IMR-90 (cell line): Measurements from ENCODE around the gene C8A. TPM values are rescaled to one million over a fixed set of nuclear protein-coding genes. Genes with fewer than 3 reads are reported as not detected.

Source experiments
- ATAC-seq: fragments of 200-7000 bp; cut with Tn5 transposase; 2 replicates; pipeline ENCODE4 v1.9.1; 2020; ENCODE audit warnings: low read depth, mild to moderate bottlenecking, moderate library complexity
- BruUV-seq: library from RNA; stranded (reverse); fragments of 400-500 nt; replicated peaks from 2 replicates; lab custom pipeline; 2021; lab: Mats Ljungman, UMichigan
- CTCF ChIA-PET: fragments of 300-600 bp; formaldehyde crosslinking; extraction: SDS; loops from one replicate; lab custom pipeline; 2021; ENCODE audit warnings: antibody characterized with exemption; lab: Yijun Ruan, JAX
- POLR2A ChIA-PET: fragments of 300-600 bp; sonication (Branson Sonifier 250); formaldehyde crosslinking; loops from one replicate; lab custom pipeline; 2022; ENCODE audit warnings: antibody characterized with exemption; ENCODE audit not compliant: unreplicated experiment; lab: Charles Lee
- DNase-seq: peaks from one replicate; pipeline ENCODE4 v3.0.0; 2013
- H2AFZ ChIP-seq: replicated peaks from 2 replicates; pipeline ENCODE3; 2013; ENCODE audit warnings: low read length, mild to moderate bottlenecking; ENCODE audit not compliant: poor library complexity
- H2AK5ac ChIP-seq: 2 replicates; pipeline ENCODE4 v1.6.1; 2013; ENCODE audit warnings: low read depth, low read length, inconsistent platforms
- H2AK9ac ChIP-seq: replicated peaks from 2 replicates; pipeline ENCODE3; 2013; ENCODE audit warnings: mild to moderate bottlenecking, low read depth, low read length, moderate library complexity; ENCODE audit not compliant: poor library complexity
- H2BK120ac ChIP-seq: 2 replicates; pipeline ENCODE4 v1.6.1; 2013; ENCODE audit warnings: low read depth, low read length, inconsistent platforms
- H2BK15ac ChIP-seq: 3 replicates; pipeline ENCODE4 v1.6.1; 2013; ENCODE audit warnings: low read depth, low read length, inconsistent platforms
- H2BK20ac ChIP-seq: 2 replicates; pipeline ENCODE4 v1.6.1; 2013; ENCODE audit warnings: low read depth, mild to moderate bottlenecking, inconsistent platforms, low read length, moderate library complexity
- H2BK5ac ChIP-seq: 2 replicates; pipeline ENCODE4 v1.6.1; 2013; ENCODE audit warnings: mild to moderate bottlenecking, low read depth, low read length, inconsistent platforms; ENCODE audit not compliant: poor library complexity, severe bottlenecking
- H3K14ac ChIP-seq: replicated peaks from 2 replicates; pipeline ENCODE4 v1.6.1; 2013; ENCODE audit warnings: low read depth, low read length, inconsistent platforms
- H3K18ac ChIP-seq: 2 replicates; pipeline ENCODE4 v1.6.1; 2013; ENCODE audit warnings: low read depth, low read length, control low read depth
- H3K23ac ChIP-seq: 2 replicates; pipeline ENCODE4 v1.6.1; 2013; ENCODE audit warnings: low read depth, low read length, inconsistent platforms
- H3K27ac ChIP-seq: 2 replicates; pipeline ENCODE4 v1.5.1; 2013; ENCODE audit warnings: mild to moderate bottlenecking, control low read depth, low read length; ENCODE audit not compliant: insufficient read depth
- H3K27me3 ChIP-seq: 2 replicates; pipeline ENCODE4 v1.6.1; 2013; ENCODE audit warnings: low read length; ENCODE audit not compliant: control insufficient read depth, insufficient read depth
- H3K36me3 ChIP-seq: 2 replicates; pipeline ENCODE4 v1.6.1; 2013; ENCODE audit warnings: low read length, mixed read lengths; ENCODE audit not compliant: control insufficient read depth, insufficient read depth
- H3K4ac ChIP-seq: 2 replicates; pipeline ENCODE4 v1.6.1; 2013; ENCODE audit warnings: low read depth, low read length, inconsistent platforms
- H3K4me1 ChIP-seq: 2 replicates; pipeline ENCODE4 v1.6.1; 2013; ENCODE audit warnings: low read length, mixed read lengths; ENCODE audit not compliant: control insufficient read depth, insufficient read depth
- H3K4me2 ChIP-seq: 2 replicates; pipeline ENCODE4 v1.6.1; 2013; ENCODE audit warnings: low read depth, mild to moderate bottlenecking, control low read depth, low read length, moderate library complexity
- H3K4me3 ChIP-seq: 2 replicates; pipeline ENCODE4 v1.5.1; 2013; ENCODE audit warnings: low read depth, mild to moderate bottlenecking, control low read depth, low read length, moderate library complexity; ENCODE audit not compliant: insufficient read depth
- H3K56ac ChIP-seq: 2 replicates; pipeline ENCODE4 v1.6.1; 2013; ENCODE audit warnings: low read length, inconsistent platforms; ENCODE audit not compliant: insufficient read depth; ENCODE audit errors: extremely low read depth
- H3K79me1 ChIP-seq, 2 experiments: 2 replicates each; pipeline ENCODE4 v1.6.1; 2013; ENCODE audit warnings: low read length in 2 of 2, inconsistent platforms in 1 of 2, low read depth in 1 of 2
- H3K9ac ChIP-seq: 2 replicates; pipeline ENCODE4 v1.6.1; 2013; ENCODE audit warnings: low read depth, low read length, control low read depth
- H3K9me1 ChIP-seq: 2 replicates; pipeline ENCODE4 v1.6.1; 2013; ENCODE audit warnings: low read length, inconsistent platforms; ENCODE audit not compliant: insufficient read depth
- H3K9me3 ChIP-seq: 2 replicates; pipeline ENCODE4 v1.6.1; 2013; ENCODE audit warnings: low read length; ENCODE audit not compliant: control insufficient read depth, insufficient read depth
- H4K20me1 ChIP-seq: 2 replicates; pipeline ENCODE4 v1.6.1; 2013; ENCODE audit warnings: low read length, inconsistent platforms; ENCODE audit not compliant: insufficient read depth
- H4K5ac ChIP-seq: 2 replicates; pipeline ENCODE4 v1.6.1; 2013; ENCODE audit warnings: mild to moderate bottlenecking, low read depth, low read length, control low read depth
- H4K8ac ChIP-seq, 2 experiments: 2 replicates each; pipeline ENCODE4 v1.6.1; 2013; ENCODE audit warnings: low read depth in 2 of 2, low read length in 2 of 2, control low read depth in 1 of 2, inconsistent platforms in 1 of 2
- H4K91ac ChIP-seq: 2 replicates; pipeline ENCODE4 v1.6.1; 2013; ENCODE audit warnings: low read depth, low read length, inconsistent platforms; ENCODE audit not compliant: insufficient read depth
- BHLHE40 ChIP-seq: fragments of 150-350 bp; IDR thresholded peaks from 2 replicates; pipeline ENCODE4 v1.6.1; 2016; ENCODE audit warnings: mild to moderate bottlenecking, low read depth, low read length
- CEBPB ChIP-seq: IDR thresholded peaks from 2 replicates; pipeline ENCODE4 v1.6.1; 2012; ENCODE audit warnings: low read depth, low read length, improper control_type of control experiment
- CHD1 ChIP-seq: IDR thresholded peaks from 2 replicates; pipeline ENCODE4 v1.6.1; 2012; ENCODE audit warnings: low read depth, low read length, improper control_type of control experiment
- CTCF ChIP-seq: conservative IDR thresholded peaks from 2 replicates; pipeline ENCODE4 v1.5.1; 2012; ENCODE audit warnings: mild to moderate bottlenecking, low read depth, low read length, improper control_type of control experiment
- ELK1 ChIP-seq: fragments of 150-350 bp; IDR thresholded peaks from 2 replicates; pipeline ENCODE4 v1.6.1; 2016; ENCODE audit warnings: low read depth, mild to moderate bottlenecking, low read length, moderate library complexity, borderline replicate concordance
- FOS ChIP-seq: fragments of 150-350 bp; IDR thresholded peaks from 2 replicates; pipeline ENCODE4 v1.6.1; 2016; ENCODE audit warnings: low read depth, low read length
- MAFK ChIP-seq: IDR thresholded peaks from 2 replicates; pipeline ENCODE4 v1.6.1; 2012; ENCODE audit warnings: low read depth, low read length, improper control_type of control experiment
- MAZ ChIP-seq: IDR thresholded peaks from 2 replicates; pipeline ENCODE4 v1.6.1; 2012; ENCODE audit warnings: low read depth, mild to moderate bottlenecking, low read length, improper control_type of control experiment, moderate library complexity, borderline replicate concordance
- MXI1 ChIP-seq: IDR thresholded peaks from 2 replicates; pipeline ENCODE4 v1.6.1; 2012; ENCODE audit warnings: low read depth, mild to moderate bottlenecking, low read length, moderate library complexity, borderline replicate concordance
- NFE2L2 ChIP-seq: fragments of 150-350 bp; IDR thresholded peaks from 2 replicates; pipeline ENCODE4 v1.6.1; 2016; ENCODE audit warnings: low read depth, mild to moderate bottlenecking, low read length
- POLR2A ChIP-seq: IDR thresholded peaks from 2 replicates; pipeline ENCODE4 v1.6.1; 2012; ENCODE audit warnings: mild to moderate bottlenecking, low read depth, low read length
- RAD21 ChIP-seq: IDR thresholded peaks from 2 replicates; pipeline ENCODE4 v1.6.1; 2012; ENCODE audit warnings: low read length, improper control_type of control experiment
- RCOR1 ChIP-seq: IDR thresholded peaks from 2 replicates; pipeline ENCODE4 v1.6.1; 2012; ENCODE audit warnings: mild to moderate bottlenecking, low read length, improper control_type of control experiment; ENCODE audit not compliant: insufficient replicate concordance
- RFX5 ChIP-seq: IDR thresholded peaks from 2 replicates; pipeline ENCODE4 v1.8.0; 2012; ENCODE audit warnings: low read depth, mild to moderate bottlenecking, low read length, moderate library complexity
- SMC3 ChIP-seq: fragments of 150-350 bp; IDR thresholded peaks from 2 replicates; pipeline ENCODE4 v1.6.1; 2016; ENCODE audit warnings: low read depth, mild to moderate bottlenecking, antibody characterized with exemption, low read length, moderate library complexity
- USF2 ChIP-seq: fragments of 150-350 bp; IDR thresholded peaks from 2 replicates; pipeline ENCODE4 v1.6.1; 2017; ENCODE audit warnings: mild to moderate bottlenecking, antibody characterized with exemption, low read length, low read depth
- WGBS, 2 experiments: methylation state at CpG; one replicate each; pipeline versions ENCODE4 v1.1.5 to v1.1.7; 2013; ENCODE audit warnings: missing lambda C conversion rate in 2 of 2; ENCODE audit not compliant: insufficient read length in 1 of 2; ENCODE audit errors: extremely low coverage in 2 of 2; 5-methylcytosine and 5-hydroxymethylcytosine counted together
- dilution Hi-C: fragments of 300-500 bp; cut with HindIII; formaldehyde crosslinking; loops from one replicate; pipeline ENCODE4 v1.14.3; 2018; ENCODE audit warnings: low sequenced_read_pairs; ENCODE audit not compliant: unreplicated experiment
- in situ Hi-C: fragments of 300-500 bp; cut with MboI; formaldehyde crosslinking; loops from 3 replicates; pipeline ENCODE4 v1.14.3; 2019; ENCODE audit warnings: low sequenced_read_pairs, inconsistent platforms, mixed read lengths
- intact Hi-C: fragments of 100-400 bp; cut with micrococcal nuclease; formaldehyde crosslinking; loops from 2 replicates; pipeline ENCODE4 v1.10.0; 2022
- polyA plus RNA-seq, 3 experiments: library from polyadenylated mRNA; depleted of rRNA; stranded (reverse); fragments of >200 nt; gene quantifications; 2 replicates each; pipeline ENCODE4 v1.2.3, GENCODE V29; 2012; ENCODE audit warnings: low replicate concordance in 1 of 3
- total RNA-seq: library from RNA; depleted of rRNA; stranded (reverse); fragments of >200 nt; gene quantifications from 2 replicates; pipeline ENCODE4 v1.2.3, GENCODE V29; 2012

The C8A gene
- total and polyA plus RNA-seq, 2 of the 4 experiments (the other 2 are of a cell fraction): not detected

GRCh38 chr1:56808410-56808809 lies 46.2 kb upstream of the C8A start:
- Histone ChIP-seq H3K18ac (no peak overlapping the region), H2BK5ac (no peak overlapping the region), H2BK20ac (no peak overlapping the region), H3K4ac (no peak overlapping the region), H3K27ac (no peak overlapping the region), H2AFZ (no peak overlapping the region), H2AK5ac (no peak overlapping the region), H2BK120ac (no peak overlapping the region), H4K91ac (no peak overlapping the region), H3K27me3 (peaks cover 8% of the 10 kb centered on the region; the same call in 1 of the 2 replicates), H3K36me3 (no peaks in the 10 kb centered on the region), H2AK9ac (no peak overlapping the region), H2BK15ac (no peak overlapping the region), H3K4me2 (no peak overlapping the region), H4K20me1 (no peaks in the 10 kb centered on the region), H3K23ac (no peak overlapping the region), H3K4me1 (no peaks in the 10 kb centered on the region), H3K79me1 (no peaks in the 10 kb centered on the region), H3K14ac (no peak overlapping the region), H3K9me3 (no peaks in the 10 kb centered on the region), H3K4me3 (no peak overlapping the region), H3K9ac (no peak overlapping the region), H3K9me1 (no peaks in the 10 kb centered on the region), H4K5ac (no peak overlapping the region), H4K8ac (no peak overlapping the region), H3K56ac (no peak overlapping the region)
- no CpG with 5 or more reads among the region's 1 CpG for WGBS, 2 experiments
- ChIA-PET POLR2A (no interaction called here), CTCF (no interaction called here)
- dilution Hi-C loops: no loop called here
- DNase-seq: no peak
- intact Hi-C loops: loop anchor here (5.0 kb wide), 1 partner anchor 161 kb away; the partner anchor contains the start of gene PRKAA2
- no peak for ATAC-seq
- no TSS peak for BruUV-seq
- TF ChIP-seq MAZ (no peak), MAFK (no peak), NFE2L2 (no peak), CTCF (no peak), FOS (no peak), RAD21 (no peak), CHD1 (no peak), POLR2A (no peak), SMC3 (no peak), CEBPB (no peak), ELK1 (no peak), USF2 (no peak), BHLHE40 (no peak), RCOR1 (no peak), RFX5 (no peak), MXI1 (no peak)
- in situ Hi-C loops: loop anchor here (25.0 kb wide), 1 partner anchor 1296 kb away; no protein-coding TSS in a partner anchor
